ENCODE data around the gene KLHL3. TPM values are rescaled to one million over a fixed set of nuclear protein-coding genes. Genes with fewer than 3 reads are reported as not detected.

The KLHL3 gene
- total and polyA plus RNA-seq, 9 of the 15 experiments (the other 6 are each of a cell fraction or from before 2014, with no cell fraction given), result under 0.01 to 1.5 (median 0.22) TPM

GRCh38 chr5:137761566-137761965 is 25.7 kb upstream of the KLHL3 start:
- no peak overlapping the region for H3K4me3 ChIP-seq
- H2AFZ ChIP-seq (ENCODE audit: low read depth, low read length), result no peak overlapping the region
- POLR2A ChIA-PET, result interaction anchor here (1.8 kb wide), 1 partner anchor 17 kb away, joined by 7 read pairs; no protein-coding TSS in a partner anchor
- CTCF ChIA-PET (ENCODE audit: low intra/inter-chr PET ratio), result no interaction called here
- ATAC-seq, result no peak
- H3K36me3 ChIP-seq (ENCODE audit: control insufficient read depth, insufficient read depth, low read length), result no peaks in the 10 kb centered on the region
- H3K27ac ChIP-seq (ENCODE audit: extremely low read depth, low read depth, low read length), result no peak overlapping the region
- BruUV-seq (replicated peaks), result no TSS peak
- intact Hi-C loops (cut with micrococcal nuclease), result no loop called here
- no peaks in the 10 kb centered on the region for H3K9me1 ChIP-seq (ENCODE audit: control insufficient read depth, insufficient read depth, low read length)
- H4K20me1 ChIP-seq (replicated peaks; ENCODE audit: control insufficient read depth, insufficient read depth, low read length), result no peaks in the 10 kb centered on the region
- no peaks in the 10 kb centered on the region for H3K9me3 ChIP-seq (replicated peaks; ENCODE audit: control insufficient read depth, insufficient read depth, low read depth, low read length)
- no peak overlapping the region for H3K9ac ChIP-seq (ENCODE audit: insufficient read depth in 1 of 2, low read depth in 2 of 2, low read length in 2 of 2)
- TF ChIP-seq ZFP30 (CRISPR knock-in tag; IDR thresholded peaks at IDR 0.05; ENCODE audit: borderline replicate concordance) (no peak), FOS (IDR thresholded peaks at IDR 0.05; ENCODE audit: extremely low read depth, insufficient read length) (no peak), RUNX1 (IDR thresholded peaks at IDR 0.05; ENCODE audit: low read depth) (no peak), BDP1 (IDR thresholded peaks at IDR 0.05; ENCODE audit: insufficient read depth, insufficient read length) (no peak), ATF7 (IDR thresholded peaks at IDR 0.05) (no peak), ZNF644 (tag; IDR thresholded peaks at IDR 0.05; ENCODE audit: low read depth) (no peak), XRCC5 (IDR thresholded peaks at IDR 0.05; ENCODE audit: low read depth, low read length) (no peak), SRSF9 (IDR thresholded peaks at IDR 0.05; ENCODE audit: borderline replicate concordance, low read depth, low read length) (no peak), ZNF274 (IDR thresholded peaks at IDR 0.05; ENCODE audit: borderline replicate concordance, low read depth, low read length) (no peak), HNRNPUL1 (IDR thresholded peaks at IDR 0.05; ENCODE audit: low read length) (no peak), ETV5 (CRISPR knock-in tag; IDR thresholded peaks at IDR 0.05; ENCODE audit: low read depth) (no peak), ZNF197 (CRISPR knock-in tag; IDR thresholded peaks at IDR 0.05; ENCODE audit: low read depth) (no peak), PRDM10 (IDR thresholded peaks at IDR 0.05; ENCODE audit: partially characterized antibody) (no peak)
- no peaks in the 10 kb centered on the region for H3K79me2 ChIP-seq (ENCODE audit: control insufficient read depth, insufficient read depth, low read length)
- H3K4me1 ChIP-seq (replicated peaks in 1 of 2; ENCODE audit: control insufficient read depth in 2 of 2, insufficient read depth in 2 of 2, low read length in 2 of 2), result no peaks in the 10 kb centered on the region
- H3K27me3 ChIP-seq (ENCODE audit: control insufficient read depth in 2 of 2, insufficient read depth in 2 of 2, low read length in 2 of 2), result peaks cover 6 to 9% of the 10 kb centered on the region in 2 experiments; a peak in 3 of 5 replicates
- no peak for FAIRE-seq
- no peak for DNase-seq (ENCODE audit: extremely low read depth in 1 of 4, low spot score in 3 of 4)
- in situ Hi-C loops (cut with MboI), result no loop called here
- WGBS (ENCODE audit: insufficient coverage, low coverage, missing lambda C conversion rate), result 22% methylated on average over 3 of the region's 3 CpGs
- no peak overlapping the region for H3K4me2 ChIP-seq (ENCODE audit: insufficient read depth, low read length)
